Ascending aorta (tissue), 2 donors: Measurements from ENCODE around the gene ROBO4. TPM values are rescaled to one million over a fixed set of nuclear protein-coding genes. Genes with fewer than 3 reads are reported as not detected.
A peak's percentile ranks its signal among the peaks of the same experiment; 100 is the strongest.

ENCODE experiments used
- DNase-seq, 2 donors: peaks; one replicate each; pipeline ENCODE4 v3.0.0-alpha.2; 2019; ENCODE audit warnings: low spot score in 2 of 2
- H3K27ac ChIP-seq, 2 donors: fragments of 200-600 bp; sonication (generic); one replicate each; pipeline ENCODE4 v1.5.1; 2016 to 2017; ENCODE audit warnings: mild to moderate bottlenecking in 1 of 2
- H3K27me3 ChIP-seq: fragments of 200-600 bp; sonication (generic); one replicate; pipeline ENCODE4 v1.5.1; 2017
- H3K36me3 ChIP-seq, 2 donors: fragments of 200-600 bp; sonication (generic); one replicate each; pipeline ENCODE4 v1.5.1; 2016
- H3K4me1 ChIP-seq, 2 donors: fragments of 200-600 bp; sonication (generic); one replicate each; pipeline ENCODE4 v1.5.1; 2016 to 2017; ENCODE audit warnings: mild to moderate bottlenecking in 1 of 2
- H3K4me3 ChIP-seq, 2 donors: fragments of 200-600 bp; sonication (generic); one replicate each; pipeline ENCODE4 v1.5.1; 2016 to 2017; ENCODE audit warnings: mild to moderate bottlenecking in 1 of 2
- H3K9me3 ChIP-seq, 2 donors: fragments of 200-600 bp; sonication (generic); one replicate each; pipeline ENCODE4 v1.5.1; 2016
- CTCF ChIP-seq, 3 experiments: fragments of 200-600 bp in 2 of 3; fragments of 450-650 bp in 1 of 3; sonication (generic) in 2 of 3; IDR thresholded peaks; one replicate each; pipeline ENCODE4 v1.5.1; 2016 to 2019; ENCODE audit warnings: antibody characterized with exemption in 3 of 3, mild to moderate bottlenecking in 1 of 3, moderate library complexity in 1 of 3
- intact Hi-C: fragments of 100-400 bp; cut with DNase I; formaldehyde crosslinking; loops from one replicate; pipeline ENCODE4 v1.15.1; 2023
- total RNA-seq: library from RNA; depleted of rRNA; stranded (reverse); fragments of >200 nt; gene quantifications from one replicate; pipeline ENCODE4 v1.1.0, GENCODE V29; 2016

The ROBO4 gene
- total RNA-seq, 1 donor from 2014 or later = 51.5 TPM

GRCh38 chr11:124864176-124864891, 33.3 kb downstream of the ROBO4 start:
- intact Hi-C loops = no loop called here
- H3K4me3 ChIP-seq = no peak overlapping the region
- H3K27me3 ChIP-seq = peaks cover 17% of the 10 kb centered on the region
- H3K9me3 ChIP-seq = no peaks in the 10 kb centered on the region
- H3K27ac ChIP-seq = no peak overlapping the region
- H3K4me1 ChIP-seq = peaks cover 4 to 17% of the 10 kb centered on the region in 2 donors
- TF ChIP-seq CTCF (IDR thresholded peaks at IDR 0.05) = no peak
- no peaks in the 10 kb centered on the region for H3K36me3 ChIP-seq
- no peak for DNase-seq

GRCh38 chr11:124863826-124864165, 33.9 kb downstream of the ROBO4 start:
- Histone ChIP-seq H3K4me3 (no peak overlapping the region), H3K27ac (no peak overlapping the region), H3K27me3 (peaks cover 17% of the 10 kb centered on the region), H3K9me3 (no peaks in the 10 kb centered on the region), H3K4me1 (peaks cover 4 to 16% of the 10 kb centered on the region in 2 donors), H3K36me3 (no peaks in the 10 kb centered on the region)
- no peak for TF ChIP-seq CTCF (IDR thresholded peaks at IDR 0.05)
- intact Hi-C loops = no loop called here
- no peak for DNase-seq

- Histone ChIP-seq H3K36me3 (no peaks in the 10 kb centered on the region), H3K9me3 (no peaks in the 10 kb centered on the region), H3K4me3 (peak overlapping the region; percentile 24 to 49), H3K27ac (no peak overlapping the region), H3K27me3 (peaks cover 17% of the 10 kb centered on the region), H3K4me1 (peaks cover 4 to 15% of the 10 kb centered on the region in 2 donors)
- DNase-seq = no peak
- intact Hi-C loops = no loop called here
- TF ChIP-seq CTCF (IDR thresholded peaks at IDR 0.05) = no peak
These were observed 34.4 kb downstream of the ROBO4 start for GRCh38 chr11:124863137-124863825.

- Histone ChIP-seq H3K27ac (no peak overlapping the region), H3K4me1 (peaks cover 4 to 15% of the 10 kb centered on the region in 2 donors), H3K9me3 (no peaks in the 10 kb centered on the region), H3K27me3 (peaks cover 12% of the 10 kb centered on the region), H3K36me3 (no peaks in the 10 kb centered on the region), H3K4me3 (no peak overlapping the region)
- intact Hi-C loops = no loop called here
- no peak for DNase-seq
- TF ChIP-seq CTCF (IDR thresholded peaks at IDR 0.05) = no peak
These were observed 36.0 kb downstream of the ROBO4 start for GRCh38 chr11:124861670-124862069.

- DNase-seq = no peak
- H3K27ac ChIP-seq = no peak overlapping the region
- H3K4me3 ChIP-seq = no peak overlapping the region
- intact Hi-C loops = no loop called here
- H3K4me1 ChIP-seq = peaks cover 0 to 3% of the 10 kb centered on the region in 2 donors
- no peaks in the 10 kb centered on the region for H3K9me3 ChIP-seq
- no peak for TF ChIP-seq CTCF (IDR thresholded peaks at IDR 0.05)
- no peaks in the 10 kb centered on the region for H3K36me3 ChIP-seq
- no peaks in the 10 kb centered on the region for H3K27me3 ChIP-seq
These were observed 38.5 kb downstream of the ROBO4 start for GRCh38 chr11:124859171-124859570.
